CD14-positive monocyte (primary cell): ENCODE measurements around the gene DRD2. TPM values are rescaled to one million over a fixed set of nuclear protein-coding genes. Genes with fewer than 3 reads are reported as not detected.

Experiments used
- DNase-seq, 3 donors: peaks; one replicate each; pipeline ENCODE4 v3.0.0-alpha.2; 2011 to 2022
- H2AFZ ChIP-seq: 2 replicates; pipeline ENCODE4 v1.6.0; 2012; ENCODE audit warnings: mild to moderate bottlenecking, low read depth, low read length, inconsistent platforms; ENCODE audit not compliant: insufficient read depth, poor library complexity, severe bottlenecking
- H3K27ac ChIP-seq, 2 donors: 1 replicate in 1 of 2; 2 replicates in 1 of 2; pipeline ENCODE4 v1.5.1; 2012 to 2013; ENCODE audit warnings: low read length in 2 of 2, control low read depth in 1 of 2, inconsistent platforms in 1 of 2, low read depth in 1 of 2, mild to moderate bottlenecking in 1 of 2
- H3K27me3 ChIP-seq, 2 donors: one replicate each; pipeline versions ENCODE4 v1.6.0 to v1.6.1; 2011 to 2013; ENCODE audit warnings: low read length in 2 of 2; ENCODE audit not compliant: control insufficient read depth in 2 of 2, insufficient read depth in 2 of 2
- H3K36me3 ChIP-seq, 2 donors: replicated peaks in 1 of 2; 1 replicate in 1 of 2; 2 replicates in 1 of 2; pipeline versions ENCODE4 v1.5.1 to v1.6.1; 2012 to 2013; ENCODE audit warnings: low read length in 2 of 2, control low read depth in 1 of 2, inconsistent platforms in 1 of 2, mild to moderate bottlenecking in 1 of 2; ENCODE audit not compliant: insufficient read depth in 2 of 2, control insufficient read depth in 1 of 2
- H3K4me1 ChIP-seq, 2 donors: 1 replicate in 1 of 2; 2 replicates in 1 of 2; pipeline versions ENCODE4 v1.5.1 to v1.6.1; 2012 to 2013; ENCODE audit warnings: low read length in 2 of 2, control low read depth in 1 of 2, inconsistent platforms in 1 of 2, mild to moderate bottlenecking in 1 of 2, moderate library complexity in 1 of 2; ENCODE audit not compliant: insufficient read depth in 2 of 2, control insufficient read depth in 1 of 2
- H3K4me2 ChIP-seq: replicated peaks from 2 replicates; pipeline ENCODE3; 2012; ENCODE audit warnings: low read length, moderate library complexity, mild to moderate bottlenecking; ENCODE audit not compliant: poor library complexity, severe bottlenecking; ENCODE audit errors: extremely low read depth
- H3K4me3 ChIP-seq, 3 experiments: fragments of 200-600 bp in 1 of 3; sonication (generic) in 1 of 3; replicated peaks in 1 of 3; 1 replicate in 2 of 3; 2 replicates in 1 of 3; pipeline ENCODE4 v1.5.1; 2011 to 2013; ENCODE audit warnings: low read length in 3 of 3, mild to moderate bottlenecking in 3 of 3, control low read depth in 2 of 3, low read depth in 2 of 3, inconsistent platforms in 1 of 3, moderate library complexity in 1 of 3
- H3K79me2 ChIP-seq: 2 replicates; pipeline ENCODE4 v1.6.0; 2012; ENCODE audit warnings: mild to moderate bottlenecking, control low read depth, inconsistent platforms, low read length, moderate library complexity; ENCODE audit not compliant: insufficient read depth
- H3K9ac ChIP-seq: 2 replicates; pipeline ENCODE4 v1.6.0; 2017; ENCODE audit warnings: low read length, mild to moderate bottlenecking; ENCODE audit not compliant: insufficient read depth, poor library complexity, severe bottlenecking
- H3K9me3 ChIP-seq, 2 donors: replicated peaks in 1 of 2; 1 replicate in 1 of 2; 2 replicates in 1 of 2; pipeline versions ENCODE4 v1.5.1 to v1.6.1; 2012 to 2013; ENCODE audit warnings: low read length in 2 of 2, control low read depth in 1 of 2; ENCODE audit not compliant: control insufficient read depth in 1 of 2, insufficient read depth in 1 of 2
- H4K20me1 ChIP-seq: 2 replicates; pipeline ENCODE4 v1.6.0; 2012; ENCODE audit warnings: mild to moderate bottlenecking, low read length, control low read depth, moderate library complexity; ENCODE audit not compliant: insufficient read depth
- H3K27ac Mint-ChIP-seq, 7 donors: one replicate each; pipeline ENCODE4 v1.8.0; 2020; ENCODE audit warnings: mild to moderate bottlenecking in 7 of 7, mixed read lengths in 7 of 7, moderate library complexity in 6 of 7, inconsistent platforms in 2 of 7
- H3K27me3 Mint-ChIP-seq, 3 donors: one replicate each; pipeline ENCODE4 v1.8.0; 2021 to 2022; ENCODE audit warnings: low read depth in 3 of 3, mild to moderate bottlenecking in 3 of 3, mixed read lengths in 3 of 3, moderate library complexity in 3 of 3, inconsistent platforms in 1 of 3
- H3K36me3 Mint-ChIP-seq, 2 donors: one replicate each; pipeline ENCODE4 v1.8.0; 2020; ENCODE audit warnings: mixed read lengths in 2 of 2, inconsistent platforms in 1 of 2, mild to moderate bottlenecking in 1 of 2
- H3K4me1 Mint-ChIP-seq: one replicate; pipeline ENCODE4 v1.8.0; 2020; ENCODE audit warnings: mild to moderate bottlenecking, mixed read lengths
- H3K4me3 Mint-ChIP-seq, 2 donors: one replicate each; pipeline ENCODE4 v1.8.0; 2020; ENCODE audit warnings: mild to moderate bottlenecking in 2 of 2, mixed read lengths in 2 of 2, moderate library complexity in 1 of 2
- H3K9me3 Mint-ChIP-seq, 7 donors: one replicate each; pipeline ENCODE4 v1.8.0; 2020 to 2022; ENCODE audit warnings: mixed read lengths in 7 of 7, mild to moderate bottlenecking in 6 of 7, moderate library complexity in 6 of 7, inconsistent platforms in 2 of 7
- CTCF ChIP-seq: fragments of 200-600 bp; IDR thresholded peaks from one replicate; pipeline ENCODE4 v1.8.0; 2022; ENCODE audit warnings: antibody characterized with exemption, mild to moderate bottlenecking
- WGBS: methylation state at CpG from one replicate; pipeline ENCODE4 v1.1.5; 2013; ENCODE audit warnings: missing lambda C conversion rate; ENCODE audit not compliant: insufficient coverage; 5-methylcytosine and 5-hydroxymethylcytosine counted together
- intact Hi-C, 2 donors: fragments of 100-400 bp; cut with micrococcal nuclease; formaldehyde crosslinking; loops; one replicate each; pipeline versions ENCODE4 v1.15.0 to v1.15.1; 2023
- polyA plus RNA-seq, 3 donors: library from polyadenylated mRNA; depleted of rRNA in 1 of 3; unstranded in 2 of 3; stranded (reverse) in 1 of 3; fragments of 300-500 nt in 2 of 3; fragments of >200 nt in 1 of 3; fragmentation: Illumina TruSeq in 2 of 3; gene quantifications; 1 replicate in 2 of 3; 2 replicates in 1 of 3; pipeline ENCODE4 v1.2.3, GENCODE V29; 2012 to 2021

The DRD2 gene
- polyA plus RNA-seq, 3 donors = not detected

DNA sequence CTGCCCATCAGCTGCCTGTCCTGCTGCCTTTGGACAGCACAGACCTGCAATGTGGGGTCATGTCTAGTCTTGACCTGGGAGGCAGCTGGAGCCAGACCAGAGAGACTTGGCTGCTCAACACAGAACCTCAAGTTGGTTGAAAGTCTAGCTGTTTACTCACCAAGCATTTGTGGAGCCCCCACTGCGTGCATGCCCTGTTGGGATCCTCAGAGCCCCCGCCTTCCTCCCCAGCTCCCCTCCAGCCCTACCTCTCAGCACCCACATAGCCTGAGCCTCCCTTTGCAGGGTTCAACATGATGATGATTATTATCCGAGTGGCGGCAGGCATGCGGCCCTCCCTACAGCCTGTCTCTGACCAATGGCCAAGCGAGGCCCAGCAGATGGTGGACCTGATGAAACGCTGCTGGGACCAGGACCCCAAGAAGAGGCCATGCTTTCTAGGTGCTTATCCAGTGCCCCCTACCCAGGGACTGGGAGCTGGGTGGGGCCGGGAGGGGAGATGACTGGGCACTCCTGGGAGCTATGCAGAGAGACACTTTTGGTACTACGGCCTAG lies 79.3 kb downstream of the DRD2 start:
- no peaks in the 10 kb centered on the region for H3K4me1 ChIP-seq
- no peaks in the 10 kb centered on the region for H3K36me3 Mint-ChIP-seq
- H3K4me3 Mint-ChIP-seq = no peak overlapping the region
- H3K4me1 Mint-ChIP-seq = no peaks in the 10 kb centered on the region
- H3K4me3 ChIP-seq = no peak overlapping the region
- 91% methylated on average over 7 of the region's 9 CpGs for WGBS
- TF ChIP-seq CTCF = no peak
- H3K36me3 ChIP-seq = no peaks in the 10 kb centered on the region
- H3K27ac ChIP-seq = no peak overlapping the region
- H3K9me3 Mint-ChIP-seq = no peaks in the 10 kb centered on the region
- H3K9ac ChIP-seq = no peak overlapping the region
- DNase-seq = no peak
- intact Hi-C loops = no loop called here
- peaks cover 0 to 4% (median 0%) of the 10 kb centered on the region in 3 donors for H3K27me3 Mint-ChIP-seq
- no peaks in the 10 kb centered on the region for H3K9me3 ChIP-seq
- no peak overlapping the region for H3K4me2 ChIP-seq
- H4K20me1 ChIP-seq = no peaks in the 10 kb centered on the region
- no peak overlapping the region for H3K27ac Mint-ChIP-seq
- no peaks in the 10 kb centered on the region for H3K27me3 ChIP-seq
- no peak overlapping the region for H2AFZ ChIP-seq
- H3K79me2 ChIP-seq = no peaks in the 10 kb centered on the region

DNA sequence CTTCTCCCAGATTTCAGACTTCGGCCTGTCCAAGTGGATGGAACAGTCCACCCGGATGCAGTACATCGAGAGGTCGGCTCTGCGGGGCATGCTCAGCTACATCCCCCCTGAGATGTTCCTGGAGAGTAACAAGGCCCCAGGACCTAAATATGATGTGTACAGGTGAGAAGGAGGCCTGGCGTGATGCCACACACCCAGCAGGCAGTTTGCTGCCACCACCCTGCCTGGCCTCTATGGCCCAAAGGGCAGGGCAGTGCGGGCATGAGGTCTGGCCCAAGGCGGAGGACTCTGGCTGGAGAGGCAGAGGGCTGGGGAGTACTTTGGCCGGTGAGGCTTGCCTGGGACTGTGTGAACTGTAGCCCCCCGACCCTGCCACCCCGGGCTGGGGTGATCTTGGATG lies 80.3 kb downstream of the DRD2 start:
- Histone ChIP-seq H2AFZ (no peak overlapping the region), H3K9ac (no peak overlapping the region), H3K4me1 (no peaks in the 10 kb centered on the region), H3K27ac (no peak overlapping the region), H3K27me3 (no peaks in the 10 kb centered on the region), H3K4me3 (no peak overlapping the region), H4K20me1 (no peaks in the 10 kb centered on the region), H3K4me2 (no peak overlapping the region), H3K36me3 (no peaks in the 10 kb centered on the region), H3K9me3 (no peaks in the 10 kb centered on the region), H3K79me2 (no peaks in the 10 kb centered on the region)
- H3K27ac Mint-ChIP-seq = no peak overlapping the region
- WGBS = 96% methylated on average over 7 of the region's 11 CpGs
- DNase-seq = no peak
- no peak for TF ChIP-seq CTCF
- H3K9me3 Mint-ChIP-seq = no peaks in the 10 kb centered on the region
- no peaks in the 10 kb centered on the region for H3K36me3 Mint-ChIP-seq
- peaks cover 0 to 4% (median 0%) of the 10 kb centered on the region in 3 donors for H3K27me3 Mint-ChIP-seq
- intact Hi-C loops = no loop called here
- H3K4me1 Mint-ChIP-seq = no peaks in the 10 kb centered on the region
- no peak overlapping the region for H3K4me3 Mint-ChIP-seq
